Mesenchymal stem cell (in vitro differentiated cells and primary cell): Measurements from ENCODE around the gene ARRDC1.

Experiments used
- DNase-seq: peaks from one replicate; pipeline ENCODE4 v3.0.0-alpha.2; 2013
- H2AFZ ChIP-seq: one replicate; pipeline ENCODE4 v1.6.1; 2013; ENCODE audit warnings: low read depth, mild to moderate bottlenecking, control low read depth, inconsistent platforms, low read length, moderate library complexity
- H2AK5ac ChIP-seq: 2 replicates; pipeline ENCODE4 v1.6.1; 2013; ENCODE audit warnings: low read length, moderate library complexity, mild to moderate bottlenecking, inconsistent platforms; ENCODE audit not compliant: severe bottlenecking
- H2BK120ac ChIP-seq: one replicate; pipeline ENCODE4 v1.6.1; 2013; ENCODE audit warnings: low read depth, mild to moderate bottlenecking, inconsistent platforms, low read length, moderate library complexity
- H2BK12ac ChIP-seq, 2 experiments: one replicate each; pipeline ENCODE4 v1.6.1; 2013; ENCODE audit warnings: inconsistent platforms in 2 of 2, low read length in 2 of 2, mild to moderate bottlenecking in 2 of 2, moderate library complexity in 2 of 2, control low read depth in 1 of 2
- H2BK15ac ChIP-seq: one replicate; pipeline ENCODE4 v1.6.1; 2013; ENCODE audit warnings: mild to moderate bottlenecking, low read depth, inconsistent platforms; ENCODE audit not compliant: poor library complexity, severe bottlenecking
- H2BK5ac ChIP-seq: 2 replicates; pipeline ENCODE4 v1.6.1; 2013; ENCODE audit warnings: low read depth, mild to moderate bottlenecking, low read length, control low read depth, inconsistent platforms; ENCODE audit not compliant: poor library complexity, severe bottlenecking
- H3K14ac ChIP-seq, 2 experiments: one replicate each; pipeline ENCODE4 v1.6.1; 2013; ENCODE audit warnings: inconsistent platforms in 2 of 2, low read length in 2 of 2, control low read depth in 1 of 2, mild to moderate bottlenecking in 1 of 2, moderate library complexity in 1 of 2
- H3K18ac ChIP-seq, 2 experiments: one replicate each; pipeline ENCODE4 v1.6.1; 2013; ENCODE audit warnings: inconsistent platforms in 2 of 2, low read length in 2 of 2, control low read depth in 1 of 2, low read depth in 1 of 2, mild to moderate bottlenecking in 1 of 2
- H3K23ac ChIP-seq, 2 experiments: one replicate each; pipeline ENCODE4 v1.6.1; 2013; ENCODE audit warnings: inconsistent platforms in 2 of 2, low read length in 2 of 2, mild to moderate bottlenecking in 2 of 2, moderate library complexity in 2 of 2, control low read depth in 1 of 2
- H3K27ac ChIP-seq: 2 replicates; pipeline ENCODE4 v1.5.1; 2013; ENCODE audit warnings: mild to moderate bottlenecking, moderate library complexity, low read length, control low read depth, inconsistent platforms; ENCODE audit not compliant: poor library complexity, severe bottlenecking
- H3K27me3 ChIP-seq, 2 experiments: 2 replicates each; pipeline versions ENCODE4 v1.6.1 to v1.7.0; 2013; ENCODE audit warnings: low read length in 2 of 2, mild to moderate bottlenecking in 2 of 2, moderate library complexity in 2 of 2, control low read depth in 1 of 2, inconsistent platforms in 1 of 2; ENCODE audit not compliant: control insufficient read depth in 1 of 2, insufficient read depth in 1 of 2
- H3K36me3 ChIP-seq, 2 experiments: 2 replicates each; pipeline versions ENCODE4 v1.6.1 to v1.7.0; 2013; ENCODE audit warnings: low read length in 2 of 2, control low read depth in 1 of 2, inconsistent platforms in 1 of 2, low read depth in 1 of 2, mild to moderate bottlenecking in 1 of 2; ENCODE audit not compliant: insufficient read depth in 2 of 2, control insufficient read depth in 1 of 2
- H3K4ac ChIP-seq, 2 experiments: one replicate each; pipeline ENCODE4 v1.6.1; 2013; ENCODE audit warnings: inconsistent platforms in 2 of 2, low read length in 2 of 2, mild to moderate bottlenecking in 2 of 2, moderate library complexity in 2 of 2, control low read depth in 1 of 2, low read depth in 1 of 2
- H3K4me1 ChIP-seq: 2 replicates; pipeline ENCODE4 v1.6.1; 2013; ENCODE audit warnings: low read depth, low read length, control low read depth; ENCODE audit not compliant: control insufficient read depth, insufficient read depth
- H3K4me2 ChIP-seq: 2 replicates; pipeline ENCODE4 v1.6.1; 2013; ENCODE audit warnings: low read length, mild to moderate bottlenecking, inconsistent platforms; ENCODE audit not compliant: poor library complexity, severe bottlenecking
- H3K4me3 ChIP-seq, 2 experiments: 2 replicates each; pipeline versions ENCODE4 v1.5.1 to v1.7.0; 2013; ENCODE audit warnings: low read length in 2 of 2, mild to moderate bottlenecking in 2 of 2, control low read depth in 1 of 2, low read depth in 1 of 2; ENCODE audit not compliant: insufficient read depth in 1 of 2
- H3K79me1 ChIP-seq: replicated peaks from 2 replicates; pipeline ENCODE4 v1.6.1; 2013; ENCODE audit warnings: mild to moderate bottlenecking, control low read depth, low read length, inconsistent platforms; ENCODE audit not compliant: poor library complexity, severe bottlenecking
- H3K9ac ChIP-seq: 2 replicates; pipeline ENCODE4 v1.7.0; 2013; ENCODE audit warnings: mild to moderate bottlenecking, low read length, moderate library complexity
- H3K9me3 ChIP-seq: 2 replicates; pipeline ENCODE4 v1.7.0; 2013; ENCODE audit warnings: mild to moderate bottlenecking, low read length; ENCODE audit not compliant: control insufficient read depth
- H4K8ac ChIP-seq: one replicate; pipeline ENCODE4 v1.6.1; 2013; ENCODE audit warnings: inconsistent platforms, mild to moderate bottlenecking, low read length, moderate library complexity
- H4K91ac ChIP-seq: one replicate; pipeline ENCODE4 v1.6.1; 2013; ENCODE audit warnings: mild to moderate bottlenecking, low read length, inconsistent platforms
- WGBS: methylation state at CpG from one replicate; pipeline ENCODE4 v1.1.7; 2013; ENCODE audit warnings: mixed read lengths; 5-methylcytosine and 5-hydroxymethylcytosine counted together

Gene ARRDC1

DNA sequence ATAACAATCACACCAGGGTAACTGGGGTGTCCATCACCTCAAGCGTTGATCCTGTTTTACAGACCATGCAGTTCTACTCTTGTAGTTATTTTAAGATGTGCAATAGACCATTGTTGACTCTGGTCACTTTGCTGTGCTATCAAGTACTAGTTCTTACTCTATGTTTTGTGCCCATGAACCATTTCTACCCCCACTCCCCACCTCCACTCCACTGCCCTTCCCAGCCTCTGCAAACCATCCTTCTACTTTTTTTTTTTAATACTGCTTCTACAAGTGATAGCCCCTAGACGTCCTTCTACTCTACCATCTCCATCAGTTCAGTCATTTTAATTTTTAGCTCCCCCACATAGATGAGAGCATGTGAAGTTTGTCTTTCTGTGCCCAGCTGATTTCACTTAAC is 52.1 kb downstream of the ARRDC1 start:
- no peak overlapping the region for H2BK15ac ChIP-seq
- no peak overlapping the region for H3K4me2 ChIP-seq
- no peak overlapping the region for H4K91ac ChIP-seq
- H3K18ac ChIP-seq, result no peak overlapping the region
- H3K36me3 ChIP-seq, result peaks cover 13 to 19% of the 10 kb centered on the region in 2 experiments
- no peaks in the 10 kb centered on the region for H3K9me3 ChIP-seq
- no peak overlapping the region for H3K23ac ChIP-seq
- H2BK12ac ChIP-seq, result no peak overlapping the region
- no peaks in the 10 kb centered on the region for H3K27me3 ChIP-seq
- H2AFZ ChIP-seq, result no peak overlapping the region
- no CpG with 5 or more reads among the region's 2 CpGs for WGBS
- no peak overlapping the region for H4K8ac ChIP-seq
- no peak overlapping the region for H3K9ac ChIP-seq
- no peak overlapping the region for H3K14ac ChIP-seq
- H3K27ac ChIP-seq, result no peak overlapping the region
- peaks cover 28% of the 10 kb centered on the region for H3K79me1 ChIP-seq
- DNase-seq, result no peak
- H3K4me3 ChIP-seq, result no peak overlapping the region
- no peaks in the 10 kb centered on the region for H3K4me1 ChIP-seq
- no peak overlapping the region for H3K4ac ChIP-seq
- H2BK5ac ChIP-seq, result no peak overlapping the region
- no peak overlapping the region for H2AK5ac ChIP-seq
- H2BK120ac ChIP-seq, result no peak overlapping the region

DNA sequence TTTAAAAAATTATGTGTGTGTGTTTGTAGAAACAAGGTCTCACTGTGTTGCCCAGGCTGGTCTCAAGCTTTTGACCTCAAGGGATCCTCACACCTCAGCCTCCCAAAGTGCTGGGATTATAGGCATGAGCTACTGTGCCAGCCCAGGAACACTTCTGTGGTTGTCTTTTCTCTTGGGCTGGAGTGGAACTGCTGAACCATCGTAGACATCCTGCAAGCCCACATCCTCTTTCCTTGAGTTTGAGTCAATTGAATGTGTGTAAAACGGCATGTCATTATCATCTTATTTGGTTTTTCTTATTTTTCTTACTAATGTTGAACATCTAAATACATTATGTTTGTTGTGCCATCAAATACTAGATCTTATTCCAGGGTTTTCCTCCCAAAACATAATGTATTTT is 53.3 kb downstream of the ARRDC1 start:
- Histone ChIP-seq H3K4me1 (no peaks in the 10 kb centered on the region), H4K8ac (no peak overlapping the region), H3K18ac (no peak overlapping the region), H2BK12ac (no peak overlapping the region), H3K9ac (no peak overlapping the region), H3K4ac (no peak overlapping the region), H4K91ac (no peak overlapping the region), H2AFZ (no peak overlapping the region), H3K27me3 (no peaks in the 10 kb centered on the region), H3K4me2 (no peak overlapping the region), H3K4me3 (no peak overlapping the region), H3K36me3 (peaks cover 8 to 19% of the 10 kb centered on the region in 2 experiments), H2BK15ac (no peak overlapping the region), H2BK5ac (no peak overlapping the region), H3K27ac (no peak overlapping the region), H3K23ac (no peak overlapping the region), H2AK5ac (no peak overlapping the region), H3K79me1 (peaks cover 27% of the 10 kb centered on the region), H2BK120ac (no peak overlapping the region), H3K14ac (no peak overlapping the region), H3K9me3 (no peaks in the 10 kb centered on the region)
- WGBS, result no CpG with 5 or more reads among the region's 2 CpGs
- no peak for DNase-seq

DNA sequence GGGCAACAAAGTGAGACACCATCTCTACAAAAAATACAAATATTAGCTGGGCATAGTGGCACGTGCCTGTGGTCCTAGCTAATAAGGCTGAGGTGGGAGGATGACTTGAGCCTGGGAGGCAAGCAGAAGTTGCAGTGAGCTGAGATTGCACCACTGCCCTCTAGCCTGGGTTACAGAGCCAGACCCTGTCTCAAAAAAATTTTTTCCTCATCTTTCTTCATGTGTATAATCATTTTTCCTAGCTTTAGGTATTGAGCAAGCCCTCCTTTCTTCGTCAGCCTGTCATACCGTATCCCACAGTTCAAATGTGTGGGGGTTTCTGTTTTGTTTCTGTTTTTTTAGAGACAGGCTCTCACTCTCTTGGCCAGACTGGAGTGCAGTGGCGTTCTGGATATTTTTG is 54.7 kb downstream of the ARRDC1 start:
- no peak overlapping the region for H2BK12ac ChIP-seq

DNA sequence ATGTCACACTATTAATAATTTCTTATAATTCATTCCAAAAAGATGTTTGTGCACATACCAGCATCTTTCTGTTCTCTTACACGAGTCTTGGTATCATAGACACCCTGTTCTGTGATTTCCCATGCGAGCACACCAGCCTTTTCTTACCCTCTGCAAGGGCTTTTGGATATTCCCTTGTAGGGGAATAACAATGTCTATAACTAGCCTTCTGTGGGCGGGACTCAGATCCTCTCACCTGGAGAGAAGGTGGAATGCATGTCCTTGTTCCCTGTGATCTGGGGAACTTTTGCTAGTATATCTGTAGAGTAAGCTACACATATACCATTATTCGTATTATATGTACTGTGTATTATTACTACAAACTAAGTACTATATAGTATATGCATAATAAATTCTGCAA is 58.1 kb downstream of the ARRDC1 start:
- Histone ChIP-seq H4K8ac (no peak overlapping the region), H3K4me1 (peaks cover 7% of the 10 kb centered on the region), H3K9me3 (no peaks in the 10 kb centered on the region), H3K4me3 (no peak overlapping the region), H2AK5ac (no peak overlapping the region), H4K91ac (no peak overlapping the region), H3K4me2 (no peak overlapping the region), H2BK15ac (no peak overlapping the region), H3K27me3 (no peaks in the 10 kb centered on the region), H3K14ac (no peak overlapping the region), H3K18ac (no peak overlapping the region), H3K79me1 (peaks cover 26% of the 10 kb centered on the region), H3K36me3 (peaks cover 0 to 11% of the 10 kb centered on the region in 2 experiments), H3K23ac (no peak overlapping the region), H3K27ac (no peak overlapping the region), H2BK12ac (no peak overlapping the region), H2BK120ac (no peak overlapping the region), H2AFZ (no peak overlapping the region), H3K9ac (no peak overlapping the region), H2BK5ac (no peak overlapping the region), H3K4ac (no peak overlapping the region)
- WGBS, result 85% methylated on average over 2 of the region's 4 CpGs
- DNase-seq, result no peak

More for the DNA sequence above, 54.7 kb downstream of the ARRDC1 start:
- Histone ChIP-seq H3K4me2 (no peak overlapping the region), H2BK15ac (no peak overlapping the region), H2AK5ac (no peak overlapping the region), H3K27ac (no peak overlapping the region), H2BK120ac (no peak overlapping the region), H3K14ac (no peak overlapping the region), H3K4me3 (no peak overlapping the region), H4K91ac (no peak overlapping the region), H3K36me3 (peaks cover 6 to 15% of the 10 kb centered on the region in 2 experiments), H3K9ac (no peak overlapping the region), H3K79me1 (peaks cover 26% of the 10 kb centered on the region), H4K8ac (no peak overlapping the region), H2AFZ (no peak overlapping the region), H3K23ac (no peak overlapping the region), H3K4me1 (no peaks in the 10 kb centered on the region), H3K27me3 (no peaks in the 10 kb centered on the region), H3K9me3 (no peaks in the 10 kb centered on the region), H3K4ac (no peak overlapping the region), H2BK5ac (no peak overlapping the region), H3K18ac (no peak overlapping the region)
- 50% methylated on average over 1 of the region's 4 CpGs for WGBS
- no peak for DNase-seq
